ENCODE results near the gene USP9Y.
"Not testable (repeated sequence)": the region's sequence is repeated elsewhere in the genome, so short reads cannot be mapped to it uniquely, and the experiment has no call there.

Gene USP9Y

GRCh38 chrY:12701181-12701695, at the start of gene USP9Y:
USP9Y (plus strand) TSS chrY:12701231; CDS start chrY:12709448, 8,217 bp downstream.
- Mint-ChIP-seq H3K27me3 (no peaks in the 10 kb centered on the region), H3K27ac (no peak within 1 kb of the TSS), H3K4me1 (ENCODE audit: low read depth) (no peaks in the 10 kb centered on the region), H3K9me3 (no peaks in the 10 kb centered on the region), H3K36me3 (ENCODE audit: low read depth) (no peaks in the 10 kb centered on the region), H3K4me3 (no peak within 1 kb of the TSS)
- DNase-seq, result no peak

- Mint-ChIP-seq H3K9me3 (no peaks in the 10 kb centered on the region), H3K4me1 (ENCODE audit: low read depth) (no peaks in the 10 kb centered on the region), H3K27ac (no peak overlapping the region), H3K27me3 (no peaks in the 10 kb centered on the region), H3K4me3 (no peak overlapping the region), H3K36me3 (ENCODE audit: low read depth) (no peaks in the 10 kb centered on the region)
- no peak for DNase-seq
Measured at GRCh38 chrY:12651621-12652036, 49.4 kb upstream of the USP9Y start.

- H3K4me1 Mint-ChIP-seq (ENCODE audit: low read depth), result no peaks in the 10 kb centered on the region
- H3K36me3 Mint-ChIP-seq (ENCODE audit: low read depth), result no peaks in the 10 kb centered on the region
- no peak overlapping the region for H3K27ac Mint-ChIP-seq
- DNase-seq, result no peak
- H3K4me3 Mint-ChIP-seq, result no peak overlapping the region
- H3K9me3 Mint-ChIP-seq, result no peaks in the 10 kb centered on the region
- no peaks in the 10 kb centered on the region for H3K27me3 Mint-ChIP-seq
Measured at GRCh38 chrY:12661745-12662681, 39.0 kb upstream of the USP9Y start.

GRCh38 chrY:12662745-12663591, 38.1 kb upstream of the USP9Y start:
- no peak for DNase-seq
- Mint-ChIP-seq H3K4me3 (no peak overlapping the region), H3K27ac (no peak overlapping the region), H3K4me1 (ENCODE audit: low read depth) (no peaks in the 10 kb centered on the region), H3K27me3 (no peaks in the 10 kb centered on the region), H3K36me3 (ENCODE audit: low read depth) (no peaks in the 10 kb centered on the region), H3K9me3 (no peaks in the 10 kb centered on the region)

GRCh38 chrY:12663845-12664244, 37.2 kb upstream of the USP9Y start:
- H3K27ac Mint-ChIP-seq; H3K36me3 Mint-ChIP-seq (ENCODE audit: low read depth); H3K27me3 Mint-ChIP-seq; H3K4me3 Mint-ChIP-seq; H3K4me1 Mint-ChIP-seq (ENCODE audit: low read depth); H3K9me3 Mint-ChIP-seq; DNase-seq: not testable (repeated sequence)

GRCh38 chrY:12678111-12678510, 22.9 kb upstream of the USP9Y start:
- Mint-ChIP-seq H3K36me3 (ENCODE audit: low read depth) (no peaks in the 10 kb centered on the region), H3K9me3 (no peaks in the 10 kb centered on the region), H3K4me3 (no peak overlapping the region), H3K4me1 (ENCODE audit: low read depth) (no peaks in the 10 kb centered on the region), H3K27ac (no peak overlapping the region), H3K27me3 (no peaks in the 10 kb centered on the region)
- no peak for DNase-seq

GRCh38 chrY:12681535-12681934, 19.5 kb upstream of the USP9Y start:
- H3K4me1 Mint-ChIP-seq (ENCODE audit: low read depth), result no peaks in the 10 kb centered on the region
- no peaks in the 10 kb centered on the region for H3K27me3 Mint-ChIP-seq
- no peaks in the 10 kb centered on the region for H3K9me3 Mint-ChIP-seq
- DNase-seq, result no peak
- no peak overlapping the region for H3K4me3 Mint-ChIP-seq
- H3K27ac Mint-ChIP-seq, result no peak overlapping the region
- H3K36me3 Mint-ChIP-seq (ENCODE audit: low read depth), result no peaks in the 10 kb centered on the region

GRCh38 chrY:12688337-12688736, 12.7 kb upstream of the USP9Y start:
- no peak for DNase-seq
- H3K4me1 Mint-ChIP-seq (ENCODE audit: low read depth), result no peaks in the 10 kb centered on the region

GRCh38 chrY:12700087-12700486, 944 bp upstream of the USP9Y start:
- DNase-seq, result no peak
- Mint-ChIP-seq H3K9me3 (no peaks in the 10 kb centered on the region), H3K36me3 (ENCODE audit: low read depth) (no peaks in the 10 kb centered on the region), H3K27me3 (no peaks in the 10 kb centered on the region), H3K4me3 (no peak overlapping the region), H3K27ac (no peak overlapping the region), H3K4me1 (ENCODE audit: low read depth) (no peaks in the 10 kb centered on the region)

More at GRCh38 chrY:12688337-12688736, 12.7 kb upstream of the USP9Y start:
- Mint-ChIP-seq H3K36me3 (ENCODE audit: low read depth) (no peaks in the 10 kb centered on the region), H3K27me3 (no peaks in the 10 kb centered on the region), H3K27ac (no peak overlapping the region), H3K9me3 (no peaks in the 10 kb centered on the region), H3K4me3 (no peak overlapping the region)

GRCh38 chrY:12702174-12702573, 1.1 kb downstream of the USP9Y start:
- DNase-seq, result no peak
- Mint-ChIP-seq H3K36me3 (ENCODE audit: low read depth) (no peaks in the 10 kb centered on the region), H3K9me3 (no peaks in the 10 kb centered on the region), H3K4me3 (no peak overlapping the region), H3K27ac (no peak overlapping the region), H3K27me3 (no peaks in the 10 kb centered on the region), H3K4me1 (ENCODE audit: low read depth) (no peaks in the 10 kb centered on the region)

GRCh38 chrY:12710460-12710859, 9.4 kb downstream of the USP9Y start:
- Mint-ChIP-seq H3K9me3 (no peaks in the 10 kb centered on the region), H3K36me3 (ENCODE audit: low read depth) (no peaks in the 10 kb centered on the region), H3K4me3 (no peak overlapping the region), H3K27ac (no peak overlapping the region), H3K27me3 (no peaks in the 10 kb centered on the region), H3K4me1 (ENCODE audit: low read depth) (no peaks in the 10 kb centered on the region)
- no peak for DNase-seq

- Mint-ChIP-seq H3K36me3 (ENCODE audit: low read depth) (no peaks in the 10 kb centered on the region), H3K4me3 (no peak overlapping the region), H3K27me3 (no peaks in the 10 kb centered on the region), H3K4me1 (ENCODE audit: low read depth) (no peaks in the 10 kb centered on the region), H3K27ac (no peak overlapping the region), H3K9me3 (no peaks in the 10 kb centered on the region)
- DNase-seq, result no peak
Measured at GRCh38 chrY:12715376-12715775, 14.3 kb downstream of the USP9Y start.

- no peaks in the 10 kb centered on the region for H3K27me3 Mint-ChIP-seq
- no peaks in the 10 kb centered on the region for H3K4me1 Mint-ChIP-seq (ENCODE audit: low read depth)
- no peaks in the 10 kb centered on the region for H3K36me3 Mint-ChIP-seq (ENCODE audit: low read depth)
- no peak for DNase-seq
- H3K9me3 Mint-ChIP-seq, result no peaks in the 10 kb centered on the region
- H3K27ac Mint-ChIP-seq, result no peak overlapping the region
- no peak overlapping the region for H3K4me3 Mint-ChIP-seq
Measured at GRCh38 chrY:12729746-12730145, 28.7 kb downstream of the USP9Y start.

GRCh38 chrY:12733625-12734024, 32.6 kb downstream of the USP9Y start:
- no peaks in the 10 kb centered on the region for H3K9me3 Mint-ChIP-seq
- no peaks in the 10 kb centered on the region for H3K27me3 Mint-ChIP-seq
- H3K27ac Mint-ChIP-seq, result no peak overlapping the region
- no peak overlapping the region for H3K4me3 Mint-ChIP-seq
- H3K4me1 Mint-ChIP-seq (ENCODE audit: low read depth), result no peaks in the 10 kb centered on the region
- DNase-seq, result no peak
- H3K36me3 Mint-ChIP-seq (ENCODE audit: low read depth), result no peaks in the 10 kb centered on the region

- no peaks in the 10 kb centered on the region for H3K4me1 Mint-ChIP-seq (ENCODE audit: low read depth)
- DNase-seq, result no peak
- no peaks in the 10 kb centered on the region for H3K9me3 Mint-ChIP-seq
- H3K36me3 Mint-ChIP-seq (ENCODE audit: low read depth), result no peaks in the 10 kb centered on the region
- H3K27ac Mint-ChIP-seq, result no peak overlapping the region
- no peak overlapping the region for H3K4me3 Mint-ChIP-seq
- no peaks in the 10 kb centered on the region for H3K27me3 Mint-ChIP-seq
Measured at GRCh38 chrY:12734051-12734450, 33.0 kb downstream of the USP9Y start.
